ENCODE data around the gene LRRC36.
A peak's percentile ranks its signal among the peaks of the same experiment; 100 is the strongest.
"Not testable (repeated sequence)": the region's sequence is repeated elsewhere in the genome, so short reads cannot be mapped to it uniquely, and the experiment has no call there.

LRRC36 gene

GRCh38 chr16:67346341-67346740 lies 19.7 kb downstream of the LRRC36 start:
- DNase-seq (ENCODE audit: low spot score): no peak

GRCh38 chr16:67349172-67349571 lies 22.6 kb downstream of the LRRC36 start:
- DNase-seq (ENCODE audit: low spot score): no peak

GRCh38 chr16:67350324-67350723 lies 23.7 kb downstream of the LRRC36 start:
- no peak for DNase-seq (ENCODE audit: low spot score)

GRCh38 chr16:67352463-67352862 lies 25.8 kb downstream of the LRRC36 start:
- DNase-seq (ENCODE audit: low spot score): not testable (repeated sequence)

GRCh38 chr16:67356396-67356795 lies 29.8 kb downstream of the LRRC36 start:
- no peak for DNase-seq (ENCODE audit: low spot score)

- no peak for DNase-seq (ENCODE audit: low spot score)
Observed at GRCh38 chr16:67357561-67357960, 30.9 kb downstream of the LRRC36 start.

- not testable (repeated sequence) for DNase-seq (ENCODE audit: low spot score)
Observed at GRCh38 chr16:67359540-67360269, 33.1 kb downstream of the LRRC36 start.

GRCh38 chr16:67361038-67361437 lies 34.4 kb downstream of the LRRC36 start:
- DNase-seq (ENCODE audit: low spot score): no peak

GRCh38 chr16:67364600-67365235 lies 38.1 kb downstream of the LRRC36 start:
- DNase-seq (ENCODE audit: low spot score): no peak

GRCh38 chr16:67370661-67371060 lies 44.0 kb downstream of the LRRC36 start:
- DNase-seq (ENCODE audit: low spot score): no peak

- DNase-seq (ENCODE audit: low spot score): peak; percentile 45
Observed at GRCh38 chr16:67372664-67373063, 46.0 kb downstream of the LRRC36 start.

GRCh38 chr16:67376012-67376411 lies 49.4 kb downstream of the LRRC36 start:
- not testable (repeated sequence) for DNase-seq (ENCODE audit: low spot score)

- no peak for DNase-seq (ENCODE audit: low spot score)
Observed at GRCh38 chr16:67378642-67379041, 52.0 kb downstream of the LRRC36 start.

GRCh38 chr16:67383284-67383683 lies 56.7 kb downstream of the LRRC36 start:
- no peak for DNase-seq (ENCODE audit: low spot score)

GRCh38 chr16:67384778-67385510 lies 58.3 kb downstream of the LRRC36 start:
- no peak for DNase-seq (ENCODE audit: low spot score)

GRCh38 chr16:67386861-67387455 lies 60.3 kb downstream of the LRRC36 start:
- DNase-seq (ENCODE audit: low spot score): no peak

GRCh38 chr16:67387479-67388079 lies 61.0 kb downstream of the LRRC36 start:
- no peak for DNase-seq (ENCODE audit: low spot score)

- DNase-seq (ENCODE audit: low spot score): no peak
Observed at GRCh38 chr16:67388191-67388590, 61.6 kb downstream of the LRRC36 start.

- no peak for DNase-seq (ENCODE audit: low spot score)
Observed at GRCh38 chr16:67388591-67388990, 62.0 kb downstream of the LRRC36 start.

- DNase-seq (ENCODE audit: low spot score): no peak
Observed at GRCh38 chr16:67389911-67390815, 63.5 kb downstream of the LRRC36 start.

- no peak for DNase-seq (ENCODE audit: low spot score)
Observed at GRCh38 chr16:67390816-67391423, 64.3 kb downstream of the LRRC36 start.

Measured in cerebellar cortex (tissue), 1 donor.